ENCODE data around the gene ASPHD2.

- TF ChIP-seq POLR2AphosphoS5 (IDR thresholded peaks at IDR 0.05) (no peak), EP300 (IDR thresholded peaks at IDR 0.05) (no peak), CTCF (IDR thresholded peaks at IDR 0.05) (no peak)
Measured at GRCh38 chr22:26460202-26460601, 31.1 kb downstream of the ASPHD2 start.
